ENCODE data around the gene C10orf90.
"Not testable (repeated sequence)": the region's sequence is repeated elsewhere in the genome, so short reads cannot be mapped to it uniquely, and the experiment has no call there.

Gene C10orf90

GRCh38 chr10:126580873-126581647 is 89.4 kb downstream of the C10orf90 start:
- no peak for DNase-seq

DNA sequence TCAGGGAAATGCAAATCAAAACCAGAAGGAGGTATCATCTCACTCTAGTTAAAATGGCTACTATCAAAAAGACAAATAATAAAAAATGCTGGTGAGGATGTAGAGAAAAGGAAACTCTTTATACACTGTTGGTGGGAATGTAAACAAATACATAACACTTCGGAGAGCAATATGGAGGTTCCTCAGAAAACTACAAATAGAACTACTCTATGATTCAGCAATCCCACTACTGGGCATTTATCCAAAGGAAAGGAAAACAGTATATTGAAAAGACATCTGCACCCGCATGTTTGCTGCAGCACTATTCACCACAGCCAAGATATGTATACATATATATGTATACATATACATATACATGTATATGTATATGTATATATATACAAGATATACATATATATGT is 94.2 kb downstream of the C10orf90 start:
- no peak for DNase-seq

GRCh38 chr10:126570621-126571602 is 99.6 kb downstream of the C10orf90 start:
- no peak for DNase-seq

DNA sequence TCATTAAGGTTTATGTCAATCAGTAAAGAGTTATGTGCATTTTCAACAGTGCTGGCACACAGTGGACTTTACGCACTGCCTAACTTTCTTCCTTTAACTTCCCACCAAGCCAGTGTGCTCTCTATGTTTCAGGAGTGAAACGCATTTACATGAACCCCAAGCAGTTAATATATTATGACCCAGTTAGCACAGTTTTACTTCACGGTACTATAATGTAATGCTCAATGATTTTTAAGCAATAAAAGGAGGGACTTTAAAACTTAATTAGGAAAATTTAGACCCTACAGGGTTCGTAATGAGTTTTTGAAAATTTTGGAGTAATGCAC is 100.3 kb downstream of the C10orf90 start:
- no peak for DNase-seq

GRCh38 chr10:126569513-126570244 is 100.8 kb downstream of the C10orf90 start:
- DNase-seq: no peak

GRCh38 chr10:126568809-126569385 is 101.6 kb downstream of the C10orf90 start:
- no peak for DNase-seq

GRCh38 chr10:126565871-126566270 is 104.6 kb downstream of the C10orf90 start:
- DNase-seq: no peak

- DNase-seq: no peak
Observed at GRCh38 chr10:126565441-126565840, 105.1 kb downstream of the C10orf90 start.

GRCh38 chr10:126564326-126564888 is 106.1 kb downstream of the C10orf90 start:
- DNase-seq: no peak

GRCh38 chr10:126563361-126563760 is 107.1 kb downstream of the C10orf90 start:
- DNase-seq: no peak

GRCh38 chr10:126561921-126562680 is 108.4 kb downstream of the C10orf90 start:
- no peak for DNase-seq

GRCh38 chr10:126561294-126561920 is 109.1 kb downstream of the C10orf90 start:
- DNase-seq: no peak

- no peak for DNase-seq
Observed at GRCh38 chr10:126558881-126559280, 111.6 kb downstream of the C10orf90 start.

- DNase-seq: no peak
Observed at GRCh38 chr10:126551202-126551601, 119.3 kb downstream of the C10orf90 start.

GRCh38 chr10:126550586-126550985 is 119.9 kb downstream of the C10orf90 start:
- not testable (repeated sequence) for DNase-seq

DNA sequence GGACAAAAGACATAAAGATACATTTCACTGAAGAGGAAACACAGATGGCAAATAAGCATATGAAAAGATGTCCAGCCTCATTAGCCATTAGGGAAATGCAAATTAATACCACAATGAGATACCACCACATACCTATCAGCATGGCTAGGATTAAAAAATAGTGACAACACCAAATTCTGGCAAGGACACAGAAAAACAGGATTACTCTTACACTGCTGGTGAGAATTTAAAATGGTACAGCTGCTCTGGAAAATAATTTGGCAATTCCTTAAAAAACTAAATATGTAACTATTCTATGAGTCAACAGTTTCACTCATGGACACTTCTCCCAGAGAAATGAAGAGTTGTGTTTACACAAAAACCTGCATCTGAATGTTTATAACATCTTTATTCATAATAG is 121.1 kb downstream of the C10orf90 start:
- no peak for DNase-seq

DNA sequence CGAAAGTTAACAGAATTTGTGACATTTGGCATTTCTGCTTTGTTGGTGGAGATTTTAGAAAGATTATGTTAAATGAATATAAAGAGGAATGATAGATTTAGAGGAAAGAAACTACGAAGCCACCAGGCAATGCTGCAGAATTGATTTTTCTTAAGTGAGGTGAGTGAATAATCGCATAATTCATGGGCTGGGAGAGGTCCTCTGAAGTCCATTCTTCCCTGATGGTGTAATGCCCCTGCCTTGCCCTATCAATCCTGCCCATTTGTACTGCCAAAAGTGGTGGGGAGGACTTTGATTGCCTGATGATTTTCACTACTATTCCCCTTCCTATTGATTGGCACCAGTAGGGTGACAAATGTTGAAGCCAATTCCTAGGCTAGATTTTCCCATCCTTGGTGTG is 125.9 kb downstream of the C10orf90 start:
- DNase-seq: no peak

- no peak for DNase-seq
Observed at GRCh38 chr10:126538439-126539135, 131.9 kb downstream of the C10orf90 start.

GRCh38 chr10:126536656-126537055 is 133.8 kb downstream of the C10orf90 start:
- DNase-seq: no peak

- no peak for DNase-seq
Observed at GRCh38 chr10:126536148-126536547, 134.3 kb downstream of the C10orf90 start.

GRCh38 chr10:126533644-126534043 is 136.8 kb downstream of the C10orf90 start:
- DNase-seq: no peak

Data from NCI-H226 (cell line).